SK-N-MC (cell line): ENCODE results near the gene NLGN1.

Experiments
- FOXP2 ChIP-seq: optimal IDR thresholded peaks from 2 replicates; pipeline ENCODE3; 2011; ENCODE audit warnings: mild to moderate bottlenecking, moderate library complexity; ENCODE audit not compliant: insufficient read depth; ENCODE audit errors: extremely low read length, control extremely low read depth
- POLR2AphosphoS5 ChIP-seq: IDR thresholded peaks from 2 replicates; pipeline ENCODE4 v1.6.1; 2012; ENCODE audit warnings: mild to moderate bottlenecking, low read depth, low read length, borderline replicate concordance

- TF ChIP-seq POLR2AphosphoS5 (no peak), FOXP2 (no peak)
Measured at GRCh38 chr3:173901649-173902048, 504.1 kb downstream of the NLGN1 start.
